A673 (cell line): ENCODE measurements around the gene MICAL2.

Experiments used
- CTCF ChIP-seq: fragments of 300-800, 200-600 bp; sonication (generic); conservative IDR thresholded peaks from 2 replicates; pipeline ENCODE4 v1.5.1; 2017; ENCODE audit warnings: low read depth, mild to moderate bottlenecking, antibody characterized with exemption, low read length, moderate library complexity, mixed read lengths
- EZH2 ChIP-seq: fragments of 200-600 bp; sonication (generic); IDR thresholded peaks from 2 replicates; pipeline ENCODE4 v1.6.1; 2017; ENCODE audit warnings: borderline replicate concordance, low read depth, mild to moderate bottlenecking, mixed read lengths, antibody characterized with exemption, low read length; ENCODE audit not compliant: poor library complexity, severe bottlenecking

- TF ChIP-seq CTCF (no peak), EZH2 (no peak)
Measured at GRCh38 chr11:12280199-12280837, 169.9 kb downstream of the MICAL2 start.
